Smooth muscle cell (in vitro differentiated cells): Measurements from ENCODE around the gene PHLDB3. TPM values are rescaled to one million over a fixed set of nuclear protein-coding genes. Genes with fewer than 3 reads are reported as not detected.

ENCODE experiments used
- DNase-seq: peaks from one replicate; lab custom pipeline; 2025; ENCODE audit not compliant: unreplicated experiment; lab: John Stamatoyannopoulos, UW
- H2AFZ ChIP-seq: fragments of 200-600 bp; sonication (generic); 2 replicates; pipeline ENCODE4 v1.6.0; 2016; ENCODE audit warnings: antibody characterized with exemption, low read depth, mild to moderate bottlenecking
- H3F3A ChIP-seq: fragments of 200-600 bp; sonication (generic); 2 replicates; pipeline ENCODE4 v1.6.0; 2017; ENCODE audit warnings: antibody characterized with exemption, low read depth
- H3K27ac ChIP-seq: fragments of 200-600 bp; sonication (generic); 2 replicates; pipeline ENCODE4 v1.5.1; 2016; ENCODE audit warnings: low read depth, mild to moderate bottlenecking
- H3K27me3 ChIP-seq: fragments of 200-600 bp; sonication (generic); 2 replicates; pipeline ENCODE4 v1.6.1; 2016; ENCODE audit warnings: low read depth, mild to moderate bottlenecking
- H3K36me3 ChIP-seq: fragments of 200-600 bp; sonication (generic); 2 replicates; pipeline ENCODE4 v1.5.1; 2016; ENCODE audit warnings: low read depth
- H3K4me1 ChIP-seq: fragments of 200-600 bp; sonication (generic); 2 replicates; pipeline ENCODE4 v1.5.1; 2016; ENCODE audit warnings: low read depth
- H3K4me2 ChIP-seq: fragments of 200-600 bp; sonication (generic); 2 replicates; pipeline ENCODE4 v1.6.0; 2016; ENCODE audit warnings: mild to moderate bottlenecking
- H3K4me3 ChIP-seq: fragments of 200-600 bp; sonication (generic); 2 replicates; pipeline ENCODE4 v1.5.1; 2016; ENCODE audit warnings: mild to moderate bottlenecking
- H3K79me2 ChIP-seq: fragments of 200-600 bp; sonication (generic); 2 replicates; pipeline ENCODE4 v1.6.0; 2016; ENCODE audit warnings: low read depth, mild to moderate bottlenecking
- H3K9ac ChIP-seq: fragments of 200-600 bp; sonication (generic); 2 replicates; pipeline ENCODE4 v1.6.0; 2016; ENCODE audit warnings: low read depth
- H3K9me3 ChIP-seq: fragments of 200-600 bp; sonication (generic); replicated peaks from 2 replicates; pipeline ENCODE4 v1.5.1; 2016; ENCODE audit warnings: low read depth
- H4K20me1 ChIP-seq: fragments of 200-600 bp; sonication (generic); 2 replicates; pipeline ENCODE4 v1.6.0; 2016; ENCODE audit warnings: low read depth
- CTCF ChIP-seq: fragments of 200-600 bp; sonication (generic); IDR thresholded peaks from 2 replicates; pipeline ENCODE4 v1.5.1; 2017; ENCODE audit warnings: borderline replicate concordance, mild to moderate bottlenecking, antibody characterized with exemption; ENCODE audit not compliant: insufficient read depth, poor library complexity, severe bottlenecking
- WGBS: methylation state at CpG from one replicate; pipeline ENCODE4 v1.1.7; 2016; ENCODE audit warnings: low lambda C conversion rate; 5-methylcytosine and 5-hydroxymethylcytosine counted together
- polyA plus RNA-seq: library from polyadenylated mRNA; unstranded; fragments of >200 nt; fragmentation: Nextera tagmentation; extraction: Ambion mirVana; gene quantifications from 2 replicates; pipeline ENCODE4 v1.2.1, GENCODE V29; 2016
- total RNA-seq: library from RNA; depleted of rRNA; stranded (reverse); fragments of >200 nt; gene quantifications from 2 replicates; pipeline ENCODE4 v1.2.3, GENCODE V29; 2014

Gene PHLDB3
- total and polyA plus RNA-seq, 2 experiments from 2014 or later = 7.2 to 8.6 TPM

- Histone ChIP-seq H4K20me1 (peaks cover 11% of the 10 kb centered on the region), H3K4me3 (no peak overlapping the region), H3K27me3 (no peaks in the 10 kb centered on the region), H3K9ac (no peak overlapping the region), H3K9me3 (no peaks in the 10 kb centered on the region), H2AFZ (no peak overlapping the region), H3K4me2 (no peak overlapping the region), H3K36me3 (peaks cover 4% of the 10 kb centered on the region), H3F3A (no peaks in the 10 kb centered on the region), H3K4me1 (no peaks in the 10 kb centered on the region), H3K27ac (no peak overlapping the region), H3K79me2 (peaks cover under 1% of the 10 kb centered on the region)
- DNase-seq = no peak
- TF ChIP-seq CTCF = no peak
- 96% methylated on average over 9 of the region's 9 CpGs for WGBS
Measured at GRCh38 chr19:43510713-43511112, 6.2 kb upstream of the PHLDB3 start.

DNA sequence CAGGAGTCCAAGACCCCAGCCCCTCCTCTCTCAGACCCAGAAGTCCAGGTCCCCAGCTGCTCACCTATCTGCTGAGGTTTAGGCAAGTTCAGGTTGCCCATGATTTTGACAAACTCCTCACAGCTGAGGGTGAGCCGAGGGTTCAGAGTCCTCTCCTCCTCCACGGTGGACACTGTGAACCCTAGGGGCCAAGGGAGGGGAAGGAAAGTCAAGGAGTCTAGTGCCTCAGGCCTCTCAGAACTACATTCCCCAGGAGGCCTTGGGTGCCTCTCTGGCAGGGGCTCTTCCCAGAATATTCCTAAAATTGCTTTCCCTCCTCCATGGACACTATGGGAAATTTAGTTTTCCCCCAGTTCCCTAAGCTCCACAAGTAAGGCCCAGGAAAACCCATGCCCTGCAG is 3.3 kb upstream of the PHLDB3 start:
- Histone ChIP-seq H3K4me1 (peaks cover 4% of the 10 kb centered on the region), H3K79me2 (no peaks in the 10 kb centered on the region), H4K20me1 (no peaks in the 10 kb centered on the region), H3K4me3 (no peak overlapping the region), H3K9ac (no peak overlapping the region), H2AFZ (no peak overlapping the region), H3K27me3 (no peaks in the 10 kb centered on the region), H3K4me2 (no peak overlapping the region), H3K9me3 (no peaks in the 10 kb centered on the region), H3F3A (no peaks in the 10 kb centered on the region), H3K36me3 (no peaks in the 10 kb centered on the region), H3K27ac (no peak overlapping the region)
- no peak for DNase-seq
- TF ChIP-seq CTCF = no peak
- WGBS = 83% methylated on average over 2 of the region's 2 CpGs

DNA sequence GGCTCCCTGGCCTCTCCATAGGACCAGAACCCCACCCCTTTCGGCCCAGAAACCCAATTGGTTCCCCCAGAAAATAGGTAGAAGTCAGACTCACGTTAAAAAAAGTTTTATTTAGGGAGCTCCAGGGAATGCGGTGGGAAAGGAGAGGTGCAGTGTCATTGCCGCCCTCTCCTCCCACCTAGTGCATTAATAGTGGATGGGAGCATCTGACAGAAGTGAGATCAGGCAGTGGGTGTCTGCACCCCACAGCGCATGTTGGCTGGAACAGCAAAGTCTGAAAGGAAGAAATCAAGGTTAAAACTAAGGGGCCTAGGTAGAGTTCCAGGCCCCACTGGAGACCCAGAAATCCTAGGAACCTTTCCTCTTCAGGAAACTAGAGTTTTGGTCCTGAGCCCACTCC is 2.1 kb upstream of the PHLDB3 start:
- no peak for DNase-seq
- no peak overlapping the region for H3K9ac ChIP-seq
- no peaks in the 10 kb centered on the region for H4K20me1 ChIP-seq
- H3K4me2 ChIP-seq = no peak overlapping the region
- TF ChIP-seq CTCF = no peak
- H3K79me2 ChIP-seq = no peaks in the 10 kb centered on the region
- H3K27me3 ChIP-seq = no peaks in the 10 kb centered on the region
- no peak overlapping the region for H3K27ac ChIP-seq
- WGBS = 94% methylated on average over 5 of the region's 5 CpGs
- no peaks in the 10 kb centered on the region for H3K36me3 ChIP-seq
- peaks cover 4% of the 10 kb centered on the region for H3K4me1 ChIP-seq
- H2AFZ ChIP-seq = no peak overlapping the region
- H3F3A ChIP-seq = no peaks in the 10 kb centered on the region
- H3K9me3 ChIP-seq = no peaks in the 10 kb centered on the region
- no peak overlapping the region for H3K4me3 ChIP-seq

- Histone ChIP-seq H3K27ac (no peak overlapping the region), H3K4me3 (no peak overlapping the region), H3K9ac (no peak overlapping the region), H3K4me1 (peaks cover 4% of the 10 kb centered on the region), H3K4me2 (no peak overlapping the region), H3K27me3 (no peaks in the 10 kb centered on the region), H3F3A (no peaks in the 10 kb centered on the region), H3K9me3 (no peaks in the 10 kb centered on the region), H2AFZ (no peak overlapping the region), H3K36me3 (no peaks in the 10 kb centered on the region), H3K79me2 (no peaks in the 10 kb centered on the region), H4K20me1 (no peaks in the 10 kb centered on the region)
- 98% methylated on average over 5 of the region's 5 CpGs for WGBS
- no peak for DNase-seq
- no peak for TF ChIP-seq CTCF
Measured at GRCh38 chr19:43505941-43506340, 1.4 kb upstream of the PHLDB3 start.
